ENCODE measurements around the gene C1orf105.

DNA sequence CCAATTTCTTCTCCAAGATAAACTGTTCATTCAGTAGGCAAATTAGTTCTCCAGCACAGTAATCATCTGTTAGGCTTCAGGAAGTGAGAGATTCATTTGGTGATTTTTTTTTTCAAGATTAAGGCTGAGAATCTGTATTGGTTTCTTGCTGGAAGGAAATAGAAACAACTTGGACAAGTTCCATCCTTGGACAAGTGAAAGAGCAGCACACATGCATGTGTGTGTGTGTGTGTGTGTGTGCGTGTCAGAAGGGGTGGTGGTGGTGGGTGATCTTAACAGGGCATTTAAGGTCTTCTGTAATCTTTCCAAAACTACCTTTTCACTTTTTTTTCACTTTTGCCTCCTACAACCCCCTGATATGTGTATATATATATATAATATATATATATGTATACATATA lies 96.6 kb downstream of the C1orf105 start:
- TF ChIP-seq ZNF274 (IDR thresholded peaks at IDR 0.05; ENCODE audit: low read depth, low read length) (no peak), YY1 (IDR thresholded peaks at IDR 0.05; ENCODE audit: insufficient read depth, insufficient read length) (no peak), SUZ12 (IDR thresholded peaks at IDR 0.05; ENCODE audit: extremely low read depth, insufficient read depth, insufficient read length) (no peak)
